HPDE6-E6E7 (cell line): ENCODE results near the gene FAM118A.
"Not testable (repeated sequence)": the region's sequence is repeated elsewhere in the genome, so short reads cannot be mapped to it uniquely, and the experiment has no call there.

Experiments used
- DNase-seq: peaks from one replicate; pipeline ENCODE4 v3.0.0; 2011; ENCODE audit warnings: missing footprints; ENCODE audit errors: extremely low spot score

The FAM118A gene

DNA sequence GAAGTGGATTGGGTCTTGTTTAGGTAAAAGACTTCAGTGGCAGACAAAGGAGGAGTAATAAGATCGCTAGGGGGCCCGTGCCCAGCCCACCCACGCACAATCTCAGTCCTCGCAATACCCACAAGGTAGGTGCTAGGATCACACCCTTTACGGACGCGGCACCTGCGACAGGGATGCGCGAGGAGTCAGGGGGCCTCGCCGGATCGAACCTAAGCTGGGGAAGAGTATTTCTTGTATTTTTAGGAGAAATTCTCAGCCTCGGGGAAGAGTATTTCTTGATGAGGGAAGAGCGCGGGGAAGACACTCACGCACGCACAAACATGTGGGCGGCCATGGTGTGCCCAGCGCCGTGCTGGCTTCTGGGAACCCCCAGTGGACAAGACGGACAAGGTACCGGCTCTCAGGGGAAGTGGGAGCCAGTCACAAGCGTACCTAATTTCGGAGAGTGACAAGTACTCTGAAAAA lies 745 bp upstream of the FAM118A start:
- DNase-seq = no peak

DNA sequence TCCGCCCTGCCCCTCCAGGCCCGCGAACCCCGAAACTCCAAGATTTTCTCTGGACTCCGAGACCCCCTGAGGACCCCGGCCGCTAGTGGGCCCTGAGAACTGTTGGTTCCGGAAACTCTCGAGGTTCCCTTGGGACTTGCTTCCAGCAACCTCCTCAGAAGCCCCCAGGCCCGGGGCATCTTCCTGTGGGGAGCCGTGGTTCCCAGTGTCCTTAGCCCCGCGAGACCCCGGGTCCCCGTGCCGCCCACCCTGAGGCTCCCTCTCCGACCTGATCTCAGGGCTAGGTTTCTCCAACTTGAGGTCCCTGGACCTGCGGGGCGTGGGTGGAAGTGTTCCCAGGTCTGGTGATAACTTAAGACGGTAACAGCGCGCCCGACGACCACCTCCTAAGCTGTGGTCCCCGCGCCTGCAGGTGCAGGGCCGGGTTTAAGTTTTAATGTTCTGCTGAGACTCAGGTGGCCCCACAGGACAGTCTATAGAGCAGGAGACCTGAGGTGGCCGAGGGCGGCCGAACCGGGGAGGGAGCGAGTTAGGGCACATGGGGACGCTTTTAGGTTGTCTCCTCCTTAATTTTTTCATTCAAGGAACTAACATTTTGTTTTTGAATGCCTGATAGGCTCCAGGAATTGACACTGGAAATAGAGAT lies 720 bp downstream of the FAM118A start:
- DNase-seq = no peak

DNA sequence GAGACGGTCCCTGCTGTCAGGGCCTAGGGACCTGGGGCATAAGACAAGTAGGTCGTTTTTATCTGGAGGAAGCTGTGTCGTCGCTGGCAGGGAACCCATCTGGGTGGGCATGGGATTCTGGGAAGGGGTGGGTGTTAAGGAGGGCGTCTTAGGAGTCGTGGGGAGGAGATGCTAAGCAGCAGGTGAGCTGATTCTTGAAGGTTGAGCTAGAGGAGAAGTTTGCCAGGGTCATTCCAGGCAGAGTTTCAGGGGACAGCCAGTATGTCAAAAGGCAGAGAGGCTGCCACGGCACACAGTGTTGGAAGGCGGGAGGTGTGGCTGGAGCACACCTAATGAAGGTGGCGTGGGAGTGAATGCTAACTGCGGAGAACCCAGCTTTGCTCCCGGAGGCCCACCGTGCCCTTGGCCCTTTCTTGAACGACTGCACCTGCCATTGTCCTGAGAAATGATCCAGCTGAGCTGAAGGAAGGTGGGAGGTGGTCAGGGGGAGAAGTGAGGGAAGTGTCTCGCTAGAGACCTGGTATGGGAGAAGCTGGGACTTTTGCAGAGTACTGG lies 1.3 kb downstream of the FAM118A start:
- no peak for DNase-seq

DNA sequence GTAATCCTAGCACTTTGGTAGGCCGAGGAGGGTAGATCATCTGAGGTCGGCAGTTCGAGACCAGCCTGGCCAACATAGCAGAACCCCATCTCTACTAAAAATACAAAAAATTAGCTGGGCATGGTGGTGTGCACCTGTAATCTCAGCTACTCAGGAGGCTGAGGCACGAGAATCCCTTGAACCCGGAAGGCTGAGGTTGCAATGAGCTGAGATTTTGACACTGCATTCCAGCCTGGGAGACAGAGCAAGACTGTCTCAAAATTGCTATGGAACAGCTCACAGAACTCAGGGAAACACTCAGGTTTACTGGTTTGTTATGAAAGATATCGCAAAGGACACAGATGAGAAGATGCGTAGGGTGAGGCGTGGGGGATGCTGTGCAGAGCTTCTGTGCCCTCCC lies 2.7 kb downstream of the FAM118A start:
- DNase-seq = no peak

DNA sequence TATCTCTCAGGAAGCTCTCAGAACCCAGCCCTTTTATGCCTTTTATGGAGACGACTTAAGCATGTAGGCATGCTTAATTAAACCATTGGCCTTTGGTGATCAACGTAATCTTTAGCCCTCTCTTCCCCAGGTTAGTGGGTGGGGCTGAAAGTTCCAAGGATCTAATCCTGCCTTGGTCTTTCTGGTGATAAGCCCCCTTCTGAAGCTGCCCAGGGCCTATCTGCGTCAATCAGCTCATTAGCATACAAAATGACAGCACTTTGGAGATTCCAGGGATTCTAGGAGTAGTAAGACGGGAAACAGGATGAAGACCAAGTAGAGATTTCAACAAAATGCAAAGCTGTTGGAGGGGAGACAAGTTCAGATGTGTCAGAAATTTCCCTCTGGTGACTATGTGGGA lies 3.1 kb downstream of the FAM118A start:
- no peak for DNase-seq

DNA sequence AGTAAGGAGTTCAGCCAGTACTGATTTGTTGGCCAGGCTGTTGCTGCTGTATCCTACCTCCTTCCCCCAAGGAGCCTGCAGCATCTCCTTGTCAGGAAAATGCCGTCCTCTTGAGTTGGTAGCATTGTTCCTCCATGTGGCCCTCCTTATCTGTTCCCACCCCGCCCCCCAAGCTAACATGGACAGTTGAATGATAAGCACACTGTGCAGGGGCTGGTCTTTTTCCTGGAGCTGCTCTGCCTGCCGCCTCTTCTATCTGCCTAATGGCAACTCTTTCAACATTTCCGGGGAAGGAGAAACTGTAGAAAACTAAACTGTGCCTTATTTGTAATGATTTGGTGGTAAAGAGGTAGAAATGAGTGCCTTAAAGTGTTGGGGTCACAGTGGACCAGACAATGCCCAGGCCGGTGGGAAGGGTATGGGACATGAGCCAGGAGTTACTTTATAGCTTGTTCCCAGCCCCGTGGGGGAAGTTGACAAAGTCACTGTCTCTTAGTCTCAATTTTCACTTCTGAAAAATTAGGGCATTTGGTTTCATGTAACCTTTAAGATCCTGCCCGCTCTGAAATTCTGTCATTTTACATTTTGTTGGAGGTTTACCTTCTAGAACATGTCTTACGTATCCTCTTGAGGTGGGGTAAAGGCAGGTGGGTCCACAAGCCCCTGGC lies 4.5 kb downstream of the FAM118A start:
- DNase-seq = no peak

DNA sequence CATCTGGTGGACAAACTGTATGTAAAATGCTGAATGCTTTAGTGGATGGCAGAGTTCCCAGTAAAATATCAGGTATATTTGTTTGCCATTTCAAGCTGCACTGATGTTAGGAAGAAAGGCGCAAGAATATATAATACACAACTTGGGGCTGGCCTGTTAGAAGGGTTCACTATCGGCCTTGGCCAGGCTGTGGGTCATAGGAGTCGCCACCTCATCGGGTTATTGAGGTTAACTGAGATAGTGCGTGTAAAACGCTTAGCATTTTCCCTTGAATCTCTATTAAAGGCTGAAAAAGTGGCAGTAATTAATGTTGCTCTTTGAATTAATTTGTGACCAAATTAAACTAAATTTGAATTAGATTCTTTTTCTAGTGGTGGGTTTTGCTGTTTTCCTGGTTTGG lies 5.1 kb downstream of the FAM118A start:
- DNase-seq = no peak

DNA sequence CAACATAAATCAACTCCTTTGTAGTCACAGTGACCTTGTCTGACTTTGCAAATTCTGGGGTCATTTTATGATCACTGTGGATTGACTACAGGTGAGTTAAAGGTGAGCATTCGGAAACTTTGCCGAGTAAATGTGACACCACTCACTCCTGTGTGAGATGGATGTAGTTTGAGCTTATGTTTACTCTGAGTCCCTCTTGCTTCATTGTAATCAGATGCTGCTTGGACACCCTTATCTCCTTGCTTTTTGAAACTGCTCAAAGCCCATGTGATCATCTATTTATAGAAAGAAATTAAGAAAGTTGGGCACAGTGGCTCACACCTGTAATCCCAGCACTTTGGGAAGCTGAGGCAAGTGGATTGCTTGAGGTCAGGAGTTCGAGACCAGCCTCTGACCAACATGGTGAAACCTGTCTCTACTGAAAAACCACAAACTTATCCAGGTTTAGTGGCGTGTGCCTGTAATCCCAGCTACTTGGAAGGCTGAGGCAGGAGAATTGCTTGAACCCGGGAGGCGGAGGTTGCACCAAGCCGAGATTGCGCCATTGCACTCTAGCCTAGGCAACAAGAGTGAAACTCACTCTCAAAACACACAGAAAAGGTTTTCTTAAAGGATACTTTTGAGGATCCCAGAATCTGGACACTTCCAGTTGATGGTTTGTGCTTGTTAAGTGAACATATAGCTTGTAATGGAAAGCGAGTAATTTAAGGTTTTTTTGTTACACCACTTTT lies 7.2 kb downstream of the FAM118A start:
- no peak for DNase-seq

DNA sequence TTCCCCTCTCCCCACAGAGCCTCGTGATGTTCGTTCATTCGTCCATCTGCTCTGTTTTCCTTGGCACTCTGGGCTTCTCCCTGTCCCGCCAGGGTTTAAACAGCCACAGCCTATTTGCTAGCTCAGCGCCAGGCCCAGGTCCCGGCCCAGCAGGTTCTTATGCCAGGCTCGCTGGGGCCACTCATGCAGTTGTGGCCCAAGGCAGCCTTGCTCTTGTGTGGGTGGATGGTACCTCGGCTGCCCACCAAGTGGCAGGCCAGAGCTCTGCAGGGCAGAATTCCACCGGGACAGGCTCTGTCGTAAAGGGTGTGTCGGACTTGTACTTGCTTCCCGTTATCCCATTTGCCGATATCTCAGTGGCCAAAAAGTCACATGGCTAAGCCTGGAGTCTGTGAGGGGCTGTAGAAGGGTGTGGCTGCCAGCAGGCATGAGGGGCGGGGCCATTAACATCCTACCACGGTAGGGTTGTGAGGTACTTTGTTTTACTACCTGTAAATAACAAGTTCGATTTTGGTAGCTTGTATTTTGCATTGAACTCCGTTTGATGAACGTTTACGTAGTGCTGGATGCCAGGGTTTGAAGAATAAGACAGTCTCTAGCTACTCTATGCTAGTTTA lies 7.9 kb downstream of the FAM118A start:
- no peak for DNase-seq

DNA sequence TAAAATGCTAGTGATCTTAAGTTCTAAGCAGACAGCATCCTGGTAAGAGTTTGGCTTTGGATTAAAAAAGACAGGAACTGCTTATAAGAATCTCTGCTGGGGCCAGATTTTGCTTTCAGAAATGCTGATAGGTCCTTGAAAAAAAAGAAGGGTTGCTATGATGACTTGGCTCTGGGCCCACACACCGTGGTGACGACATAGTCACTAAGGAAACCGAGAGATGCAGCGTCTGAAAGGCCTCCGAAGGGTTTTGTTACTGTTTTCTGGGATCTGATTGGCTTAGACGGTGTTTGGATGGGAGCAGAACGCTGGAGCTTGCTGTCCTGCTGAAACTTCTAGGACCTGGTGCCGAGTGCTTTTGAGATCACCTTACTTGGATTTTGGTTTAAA lies 8.4 kb downstream of the FAM118A start:
- DNase-seq = no peak

DNA sequence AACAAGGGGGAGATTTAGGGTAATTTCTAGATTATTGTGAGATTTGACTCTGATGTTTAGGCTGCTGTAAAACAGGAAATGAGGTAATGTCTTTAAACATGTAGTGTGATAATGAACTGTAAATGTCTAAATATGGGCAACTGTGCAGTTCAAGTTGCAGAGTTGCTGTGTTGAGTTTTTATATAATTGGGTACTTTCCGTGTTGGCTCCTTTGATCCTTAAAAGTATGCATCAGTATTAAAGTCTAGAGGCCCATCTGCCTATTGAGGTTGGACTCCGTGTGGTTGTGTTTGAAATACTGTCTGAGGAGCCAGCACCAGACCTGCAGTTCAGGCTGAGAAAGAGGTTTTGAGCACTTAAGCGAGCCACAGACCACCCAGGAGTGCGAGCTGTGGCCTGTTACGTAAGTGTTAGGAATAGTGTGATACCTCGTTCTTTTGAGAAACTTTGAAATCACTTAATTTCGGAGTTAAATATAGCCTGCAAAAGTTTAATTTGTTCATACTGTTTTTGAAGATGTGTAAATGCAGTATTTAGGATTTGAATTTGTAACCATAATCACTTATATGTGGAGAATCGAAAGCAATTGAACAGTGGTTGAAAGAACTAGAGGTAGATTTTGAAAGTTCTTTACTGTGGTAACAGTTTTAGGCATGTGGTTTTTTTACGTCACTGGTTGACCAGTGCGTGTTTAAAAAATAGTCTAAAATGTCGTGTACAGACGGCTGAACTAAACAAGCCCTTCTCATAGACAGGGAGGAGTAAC lies 9.0 kb downstream of the FAM118A start:
- DNase-seq = no peak

DNA sequence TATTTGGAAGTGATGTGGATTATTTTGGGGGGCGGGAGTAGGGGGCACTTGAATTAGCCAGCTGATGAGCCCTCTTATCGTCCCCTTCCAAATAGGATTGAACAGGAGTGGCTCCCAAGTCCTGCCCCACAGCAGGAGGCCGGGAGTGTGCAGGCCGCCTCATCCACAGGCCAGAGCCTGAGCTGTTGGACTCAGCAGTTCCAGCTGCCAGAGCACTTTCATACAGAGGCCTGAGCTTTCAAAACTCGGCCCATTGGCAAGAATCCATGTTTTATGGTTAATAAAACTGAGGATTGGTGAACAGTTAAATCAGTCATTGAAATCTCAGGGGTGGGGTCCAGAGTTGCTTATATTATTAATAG lies 9.6 kb downstream of the FAM118A start:
- DNase-seq = no peak

DNA sequence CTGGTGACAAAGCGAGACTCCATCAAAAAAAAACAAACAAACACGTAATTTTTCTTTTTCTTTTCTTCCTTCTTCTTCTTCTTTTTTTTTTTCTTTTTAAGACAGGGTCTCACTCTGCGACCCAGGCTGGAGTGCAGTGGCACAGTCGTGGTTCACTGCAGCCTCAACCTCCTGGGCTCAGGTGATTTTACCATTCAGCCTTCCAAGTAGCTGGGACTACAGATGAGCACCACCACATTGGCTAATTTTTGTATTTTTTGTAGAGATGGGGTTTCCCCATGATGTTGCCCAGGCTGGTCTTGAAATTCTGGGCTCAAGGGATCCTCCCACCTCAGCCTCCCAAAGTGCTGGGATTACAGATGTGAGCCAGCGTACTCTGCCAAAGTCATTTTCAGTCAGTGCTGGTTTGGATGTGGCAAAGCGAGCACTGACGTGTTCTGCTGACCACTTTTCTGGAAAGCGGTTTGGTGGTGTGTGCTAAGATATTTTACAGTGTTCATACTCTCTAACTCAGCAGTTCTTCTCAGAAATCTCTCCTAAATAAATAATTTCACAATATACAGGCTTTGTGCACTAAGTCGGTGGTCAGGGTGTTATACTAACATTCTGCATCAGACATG lies 10.7 kb downstream of the FAM118A start:
- DNase-seq = no peak

DNA sequence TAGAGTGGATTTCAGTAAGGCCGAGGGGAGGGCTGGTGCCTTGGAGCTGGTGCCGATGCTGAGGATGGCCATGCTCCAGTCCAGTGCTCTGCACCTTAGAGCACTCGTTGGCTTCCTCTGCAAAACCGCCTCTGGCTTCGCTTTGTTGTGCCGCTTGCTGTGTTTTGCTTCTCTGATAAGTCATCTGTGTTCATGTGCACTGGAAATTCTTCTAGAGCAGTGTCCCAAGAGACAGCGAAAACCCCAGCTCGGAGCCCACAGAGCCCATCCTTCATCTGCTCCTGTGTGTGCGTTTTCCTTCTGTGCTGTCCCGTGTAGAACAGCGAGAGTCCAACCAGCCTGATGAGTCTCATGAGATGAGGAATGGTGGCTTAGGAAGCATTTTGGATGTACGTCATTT lies 12.1 kb downstream of the FAM118A start:
- no peak for DNase-seq

DNA sequence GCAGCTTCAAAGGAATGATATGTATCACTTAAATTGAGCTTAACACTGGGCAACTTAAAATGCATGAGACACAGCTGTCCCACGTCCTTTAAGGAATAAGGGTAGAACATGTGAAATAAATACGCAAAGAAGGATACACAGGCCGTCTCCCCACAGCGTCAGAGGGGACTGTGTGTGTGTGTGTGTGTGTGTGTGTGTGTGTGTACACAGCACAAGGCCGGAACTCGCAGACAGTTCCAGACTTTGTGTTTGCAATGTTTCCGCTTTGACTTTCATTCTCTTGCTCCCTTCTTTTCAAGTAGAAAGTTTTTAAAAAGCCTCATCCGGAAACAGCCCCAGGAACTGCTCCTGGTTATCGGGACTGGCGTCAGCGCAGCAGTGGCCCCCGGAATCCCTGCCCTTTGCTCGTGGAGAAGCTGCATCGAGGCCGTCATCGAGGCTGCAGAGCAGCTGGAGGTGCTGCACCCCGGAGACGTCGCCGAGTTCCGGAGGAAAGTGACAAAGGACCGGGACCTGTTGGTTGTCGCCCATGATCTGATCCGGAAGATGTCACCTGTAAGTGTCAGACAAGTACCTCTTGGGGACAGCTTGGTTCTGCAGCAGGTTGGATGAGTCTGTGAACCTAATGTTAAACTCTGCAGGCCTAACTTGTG lies 13.3 kb downstream of the FAM118A start:
- DNase-seq = no peak

DNA sequence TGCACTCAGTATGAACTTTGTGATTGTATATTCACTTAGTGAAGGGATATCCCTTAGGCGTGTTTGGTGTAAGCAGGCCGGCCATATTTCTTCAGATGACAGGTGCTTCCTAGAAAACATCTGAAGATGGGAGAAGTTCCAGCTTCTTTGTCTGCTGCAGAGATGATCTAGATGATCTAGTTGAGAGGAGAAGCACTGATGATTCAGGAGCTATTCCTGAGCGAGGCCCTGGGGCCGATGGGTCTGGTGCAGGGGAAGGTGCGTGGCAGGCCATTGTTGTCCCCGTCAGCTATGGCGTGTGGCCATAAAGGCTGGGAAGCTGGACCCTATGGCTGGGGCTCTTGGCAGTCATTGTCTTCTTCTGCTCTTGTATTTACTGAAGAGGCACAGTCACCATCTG lies 14.0 kb downstream of the FAM118A start:
- DNase-seq = no peak

DNA sequence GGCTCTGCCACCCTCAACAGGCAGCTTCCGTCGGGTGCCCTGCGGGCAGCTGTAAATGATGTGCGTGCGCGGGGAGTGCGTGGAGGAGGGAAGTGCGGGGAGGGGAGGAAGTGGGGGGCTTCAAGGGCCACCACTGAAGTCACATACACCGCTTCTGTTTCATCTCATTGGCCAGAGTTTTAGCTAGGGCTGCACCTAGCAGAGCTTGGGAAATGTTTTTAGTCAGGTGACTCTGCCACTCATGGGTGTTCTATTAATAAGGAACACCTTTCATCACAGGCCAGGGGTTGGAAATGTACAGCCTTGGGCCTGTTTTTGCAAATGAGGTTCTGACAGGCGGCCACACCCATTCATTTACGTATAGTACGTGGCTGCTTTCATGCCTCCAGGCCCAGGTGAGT lies 14.6 kb downstream of the FAM118A start:
- no peak for DNase-seq

DNA sequence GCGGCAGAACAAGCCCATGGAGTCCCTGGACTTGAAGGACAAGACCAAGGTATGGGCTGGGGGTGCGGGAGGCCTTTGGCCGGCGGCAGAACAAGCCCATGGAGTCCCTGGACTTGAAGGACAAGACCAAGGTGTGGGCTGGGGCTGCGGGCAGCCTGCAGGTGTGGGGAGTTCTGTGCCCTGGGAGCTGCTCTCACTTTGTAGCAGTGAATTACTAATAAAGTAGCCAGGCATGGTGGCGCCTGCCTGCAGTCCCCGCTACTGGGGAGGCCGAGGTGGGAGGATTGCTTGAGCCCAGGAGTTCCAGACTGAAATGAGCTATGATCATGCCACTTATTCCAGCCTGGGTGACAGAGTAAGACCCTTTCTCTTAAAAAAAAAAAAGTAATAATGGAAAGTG lies 18.5 kb downstream of the FAM118A start:
- not testable (repeated sequence) for DNase-seq

DNA sequence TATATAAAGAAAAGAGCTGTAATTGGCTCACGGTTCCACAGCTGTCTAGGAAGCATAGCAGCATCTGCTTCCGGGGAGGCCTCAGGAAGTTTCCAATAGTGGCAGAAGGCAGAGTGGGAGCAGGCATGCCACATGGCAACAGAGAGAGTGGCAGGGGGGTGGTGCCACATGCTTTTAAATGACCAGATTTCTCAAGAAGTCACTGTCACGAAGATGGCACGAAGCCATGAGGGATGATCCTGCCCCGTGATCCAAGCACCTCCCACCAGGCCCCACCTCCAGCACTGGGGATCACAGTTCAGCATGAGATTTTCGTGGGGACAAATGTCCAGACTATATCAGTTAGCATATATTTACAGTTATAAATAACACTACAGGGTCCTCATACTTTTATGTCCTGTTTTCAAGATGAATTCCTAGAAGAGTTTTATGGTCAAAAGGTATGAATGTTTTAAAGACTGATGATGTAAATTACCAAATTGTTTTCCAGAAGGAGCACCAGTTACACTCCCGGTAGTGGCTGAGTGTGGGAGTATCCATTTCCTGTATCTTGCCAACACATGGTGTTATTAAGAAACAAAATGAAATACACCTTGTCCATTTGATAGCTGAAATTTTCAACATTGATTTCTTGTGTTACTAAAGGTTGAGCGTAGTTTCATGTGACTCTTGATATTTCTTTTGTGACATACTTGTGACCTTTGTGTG lies 19.2 kb downstream of the FAM118A start:
- DNase-seq = no peak

DNA sequence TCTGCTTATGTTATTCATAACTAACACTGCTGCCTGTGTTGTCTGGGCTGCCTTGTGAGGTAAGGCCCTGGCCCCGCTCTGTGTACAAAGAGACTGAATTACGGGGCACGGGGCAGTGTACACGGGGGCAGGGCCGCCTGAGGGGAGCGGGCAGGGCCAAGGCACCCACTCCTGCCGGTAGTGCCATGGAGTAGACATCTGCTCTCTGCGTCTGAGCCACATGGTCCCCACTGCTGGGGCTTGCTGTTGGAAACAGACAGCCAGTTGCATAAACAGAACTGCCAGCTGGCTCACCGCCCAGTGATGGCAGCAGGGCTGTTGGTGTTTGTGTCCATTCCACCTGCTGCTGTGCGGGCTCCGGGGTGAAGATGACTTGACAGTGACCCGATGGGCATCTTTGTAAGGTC lies 19.8 kb downstream of the FAM118A start:
- no peak for DNase-seq
